Left renal pelvis (tissue), 4 donors: ENCODE data around the gene IGF2. TPM values are rescaled to one million over a fixed set of nuclear protein-coding genes. Genes with fewer than 3 reads are reported as not detected.
"Not testable (repeated sequence)": the region's sequence is repeated elsewhere in the genome, so short reads cannot be mapped to it uniquely, and the experiment has no call there.

ENCODE experiments used
- DNase-seq, 4 donors: peaks; one replicate each; pipeline ENCODE4 v3.0.0-alpha.2; 2013; ENCODE audit warnings: low read depth in 4 of 4, low spot score in 3 of 4
- polyA plus RNA-seq, 4 donors: library from polyadenylated mRNA; unstranded; fragments of 120-200 nt; gene quantifications; one replicate each; pipeline ENCODE4 v1.2.1, GENCODE V29; 2013; ENCODE audit not compliant: insufficient read length in 4 of 4

IGF2 gene
- 1,000 to 10,000 TPM in 2 of 4 donors, 100 to 1,000 TPM in 2; 831 to 2,421 (median 992) TPM for polyA plus RNA-seq

DNA sequence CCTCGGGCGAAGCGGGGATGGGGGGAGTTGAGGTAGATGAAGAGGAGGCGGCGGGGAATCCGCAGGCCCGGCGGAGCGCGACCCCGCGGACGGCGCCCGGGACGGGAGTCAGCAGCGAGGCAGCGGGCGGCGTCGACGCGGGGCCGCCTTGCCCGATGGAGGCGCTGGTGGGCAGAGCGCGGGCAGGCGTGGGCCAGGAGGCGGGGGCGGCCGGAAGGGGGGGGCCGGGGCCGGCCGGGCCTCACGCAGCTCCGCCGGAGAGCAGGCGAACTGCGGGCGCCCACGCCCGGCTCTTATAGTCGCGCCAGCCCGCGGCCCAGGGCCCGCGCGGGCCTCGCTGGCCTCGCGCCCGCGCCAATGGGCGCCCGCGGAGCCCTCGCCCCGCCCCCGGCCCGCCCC, at the start of gene IGF2:
Gene IGF2 (minus strand): TSS at position 267 of the 399 bp plus-strand sequence. CDS start 3,866 bp downstream, outside the sequence.
- no peak for DNase-seq

DNA sequence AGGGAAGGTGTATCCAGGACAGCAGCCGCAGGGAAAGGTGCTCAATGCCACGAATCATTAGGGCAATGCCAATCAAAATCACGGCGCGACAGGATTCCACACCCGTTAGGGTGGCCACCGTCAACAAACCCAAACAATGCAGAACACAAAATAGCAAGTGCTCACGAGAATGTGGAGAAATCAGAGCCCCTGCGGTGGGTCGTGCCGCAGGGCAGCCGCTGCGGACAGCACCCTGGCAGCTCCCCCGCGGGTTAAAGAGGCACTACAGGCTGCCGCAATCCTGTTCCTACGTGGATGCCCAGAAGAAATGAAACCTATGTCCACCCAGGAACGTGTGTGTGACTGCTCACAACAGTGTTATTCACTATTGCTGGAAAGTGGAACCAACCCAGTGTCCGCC, 49.6 kb upstream of the IGF2 start:
- DNase-seq: no peak

DNA sequence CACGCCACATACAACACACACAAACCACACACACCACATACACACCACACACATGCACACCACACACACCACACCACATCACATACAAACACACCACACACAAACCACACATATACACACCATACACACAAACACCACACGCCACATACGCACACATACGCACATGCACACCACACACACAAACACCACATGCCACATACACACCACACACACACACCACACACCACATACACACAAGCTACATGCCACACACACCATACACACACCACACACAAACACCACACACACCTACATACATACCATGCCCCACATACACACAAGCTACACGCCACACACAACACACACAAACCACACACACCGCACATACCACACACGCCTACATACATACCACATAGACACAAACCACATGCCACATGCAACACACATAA, 48.1 kb upstream of the IGF2 start:
- no peak for DNase-seq

GRCh38 chr11:2186669-2187279, 47.6 kb upstream of the IGF2 start:
- no peak for DNase-seq

DNA sequence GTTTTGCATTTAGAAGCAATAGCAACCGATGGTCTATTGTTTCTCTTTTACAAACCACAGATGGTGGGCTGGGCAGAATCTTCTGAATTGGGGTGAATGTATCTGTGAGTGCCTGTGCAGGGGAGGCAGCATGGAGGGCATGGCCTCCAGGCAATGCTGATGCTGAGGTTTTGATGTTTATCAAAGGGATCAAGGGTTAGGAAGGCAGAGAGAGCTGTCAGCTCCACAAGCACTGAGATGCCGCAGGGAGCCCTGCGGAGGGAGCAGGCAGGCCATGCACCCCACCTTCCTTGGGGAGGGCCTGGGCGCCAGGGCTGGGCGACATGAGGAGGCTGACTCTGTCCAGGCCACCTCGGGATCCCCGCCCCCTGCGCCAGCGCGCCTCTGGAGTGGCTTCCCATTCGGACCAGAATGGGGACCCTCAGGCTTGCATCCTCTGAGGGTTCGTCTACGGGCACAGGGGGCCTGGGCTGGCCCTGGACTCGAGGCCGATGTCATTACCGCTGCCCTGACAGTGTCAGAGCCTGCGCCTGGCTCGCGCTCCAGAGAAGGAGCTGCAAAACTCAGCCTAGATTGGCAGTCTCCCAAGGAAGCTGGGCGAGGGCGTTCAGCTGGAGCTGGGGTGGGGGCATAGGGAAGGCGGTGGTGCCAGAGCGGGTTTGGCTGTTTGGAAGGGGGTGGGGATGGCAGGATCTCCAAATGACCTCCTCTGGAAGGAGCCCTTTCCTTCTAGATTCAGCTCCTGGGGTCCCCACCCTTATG, 46.3 kb upstream of the IGF2 start:
- no peak for DNase-seq

DNA sequence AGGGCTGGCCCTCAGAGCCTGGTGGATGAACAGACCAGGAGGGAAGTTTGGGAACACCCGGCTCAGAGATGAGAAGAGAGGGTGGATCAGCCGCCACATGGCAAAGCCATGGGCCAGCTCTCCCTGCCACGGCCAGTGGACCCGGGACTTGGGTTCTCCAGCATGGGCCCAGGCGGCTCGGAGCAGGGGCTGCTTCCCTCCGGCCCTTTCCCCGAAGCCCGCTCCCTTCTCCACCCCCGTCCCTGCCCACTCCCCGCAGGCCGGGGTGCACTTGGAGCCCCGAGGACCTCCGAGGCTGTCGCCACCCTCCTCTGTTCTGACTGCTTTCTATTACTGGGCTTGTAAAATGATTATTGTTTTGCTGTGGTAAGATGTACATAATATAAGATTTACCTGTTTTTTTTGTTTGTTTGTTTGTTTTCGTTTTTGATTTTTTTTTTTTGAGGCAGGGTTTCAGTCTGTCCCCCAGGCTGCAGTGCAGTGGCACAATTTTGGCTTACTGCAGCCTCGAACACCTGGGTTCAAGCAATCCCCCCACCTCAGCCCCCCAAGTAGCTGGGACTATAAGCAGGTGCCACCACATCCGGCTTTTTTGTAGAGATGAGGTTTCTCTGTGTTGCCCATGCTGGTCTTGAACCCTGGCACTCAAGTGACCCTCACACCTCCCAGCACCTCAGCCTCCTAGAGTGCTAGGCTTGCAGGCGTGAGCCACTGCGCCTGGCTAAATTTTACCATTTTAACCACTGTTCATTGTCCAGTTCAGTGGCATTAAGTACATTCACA, 43.7 kb upstream of the IGF2 start:
- DNase-seq: no peak

- no peak for DNase-seq
These were observed 42.9 kb upstream of the IGF2 start for GRCh38 chr11:2182075-2182474.

DNA sequence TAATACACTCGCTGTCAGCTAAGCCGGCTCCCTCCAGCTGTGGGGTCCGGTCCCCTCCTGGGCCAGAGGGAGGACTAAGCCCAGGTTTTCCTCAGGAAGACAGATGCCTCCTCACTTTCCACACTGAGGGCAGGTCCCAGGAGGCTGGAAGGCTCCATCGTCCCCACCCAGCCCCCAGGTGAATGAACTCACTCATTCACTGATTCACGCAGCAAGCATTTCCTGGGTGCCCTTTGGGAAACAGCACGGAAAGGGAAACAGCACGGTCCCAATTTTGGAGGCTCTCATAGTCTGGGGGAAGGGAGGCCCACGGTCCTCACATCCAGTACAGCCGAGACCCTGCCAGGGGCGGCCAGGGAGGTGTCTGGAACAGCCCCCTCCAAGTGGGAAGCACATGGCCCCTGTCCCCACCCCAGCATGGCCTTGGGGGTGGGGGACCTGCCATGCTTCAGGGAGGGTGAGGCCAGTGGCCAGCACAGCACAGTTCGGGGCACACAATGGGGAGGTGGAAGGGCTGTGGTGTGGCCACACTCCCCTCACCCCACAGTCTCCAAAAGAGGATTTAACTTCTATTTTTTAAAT, 41.7 kb upstream of the IGF2 start:
- no peak for DNase-seq

- DNase-seq: no peak
These were observed 41.2 kb upstream of the IGF2 start for GRCh38 chr11:2180347-2180746.

DNA sequence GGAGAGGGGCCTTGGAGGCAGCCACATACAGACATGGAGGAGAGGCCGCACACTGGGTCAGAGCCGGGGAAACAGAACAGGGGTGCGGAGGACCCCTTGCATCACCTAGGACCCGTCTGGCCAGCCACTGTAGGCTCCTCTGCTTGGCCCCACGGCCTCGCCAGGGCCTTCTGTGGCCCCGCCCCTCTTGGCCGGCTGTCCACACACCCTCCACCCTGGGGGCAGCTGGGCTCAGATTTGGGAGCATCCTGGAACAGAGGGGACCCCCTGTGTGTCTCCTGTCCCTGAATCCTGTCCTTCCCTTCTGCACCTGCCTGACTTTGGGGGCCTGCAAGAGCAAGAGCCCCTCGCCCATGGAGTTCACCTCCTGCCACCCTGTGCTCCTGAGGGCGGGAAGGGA, 40.3 kb upstream of the IGF2 start:
- DNase-seq: no peak

DNA sequence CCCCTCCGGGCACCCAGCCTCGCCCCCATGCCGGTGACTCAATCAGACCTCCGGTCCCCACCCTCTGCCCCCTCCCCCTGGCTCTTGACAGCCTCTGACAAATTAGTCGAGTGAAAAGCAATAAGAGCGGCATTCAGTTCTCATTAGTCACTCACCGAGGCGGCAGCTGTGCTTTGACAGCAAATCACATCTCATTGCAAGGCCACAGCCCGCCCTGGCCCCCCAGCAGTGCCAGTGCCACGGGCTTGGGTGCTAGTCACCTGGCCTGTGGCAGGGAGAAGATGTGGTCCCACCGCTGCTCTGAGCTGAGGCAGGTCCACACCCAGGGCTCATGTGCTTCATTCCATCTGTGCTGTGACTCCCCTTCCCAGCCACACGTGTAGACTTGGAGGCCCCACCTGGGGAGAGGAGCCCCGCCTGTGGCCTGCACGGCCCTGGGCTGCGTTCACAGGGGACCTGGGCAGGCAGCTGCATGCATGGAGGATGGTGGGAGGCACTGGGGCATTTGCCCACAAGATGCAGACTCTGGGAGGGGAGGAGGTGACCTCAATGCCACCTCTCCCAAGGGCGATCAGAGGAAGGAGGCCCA, 39.8 kb upstream of the IGF2 start:
- DNase-seq: no peak

GRCh38 chr11:2178055-2178773, 39.0 kb upstream of the IGF2 start:
- not testable (repeated sequence) for DNase-seq

DNA sequence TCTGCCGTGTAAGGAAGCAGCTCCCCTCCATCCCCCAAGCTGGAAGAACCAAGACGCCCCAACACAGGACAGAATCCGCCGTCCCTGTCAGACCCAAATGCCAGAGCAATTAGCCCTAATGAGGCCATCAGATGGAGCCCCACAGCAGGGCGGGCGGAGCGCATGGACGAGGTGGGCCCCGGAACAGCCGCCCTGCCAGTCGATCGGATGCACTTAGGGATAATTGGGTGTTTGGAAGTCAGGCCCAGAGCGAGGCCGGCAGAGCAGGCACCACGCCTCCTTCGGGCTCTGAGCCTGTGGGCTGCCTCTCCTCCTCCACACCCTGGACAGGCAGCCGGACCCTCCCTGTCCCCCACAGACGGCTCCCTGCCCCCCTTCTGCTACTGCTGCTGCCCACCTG, 37.9 kb upstream of the IGF2 start:
- DNase-seq: no peak

GRCh38 chr11:2176389-2176900, 37.3 kb upstream of the IGF2 start:
- no peak for DNase-seq

DNA sequence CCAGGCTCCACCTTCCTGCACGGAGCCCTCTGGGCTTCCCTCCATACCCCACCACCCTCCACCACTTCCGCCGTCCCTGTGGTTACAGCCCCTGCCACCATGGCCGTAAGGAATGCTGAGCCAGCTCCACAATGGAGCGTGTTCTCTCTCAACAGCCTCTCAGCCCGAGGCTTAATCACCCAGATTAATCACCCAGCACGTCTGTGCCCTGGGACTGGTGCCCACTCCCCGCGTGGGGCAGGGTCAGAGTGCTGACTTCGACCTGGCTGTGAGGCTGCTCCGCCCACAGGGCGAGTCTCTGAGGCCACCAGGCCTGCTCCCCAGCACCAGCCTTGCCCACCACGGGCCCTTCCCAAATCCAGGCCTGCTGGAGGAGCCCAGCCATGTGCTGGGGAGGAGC, 36.5 kb upstream of the IGF2 start:
- DNase-seq: no peak

GRCh38 chr11:2174361-2174760, 35.2 kb upstream of the IGF2 start:
- no peak for DNase-seq

DNA sequence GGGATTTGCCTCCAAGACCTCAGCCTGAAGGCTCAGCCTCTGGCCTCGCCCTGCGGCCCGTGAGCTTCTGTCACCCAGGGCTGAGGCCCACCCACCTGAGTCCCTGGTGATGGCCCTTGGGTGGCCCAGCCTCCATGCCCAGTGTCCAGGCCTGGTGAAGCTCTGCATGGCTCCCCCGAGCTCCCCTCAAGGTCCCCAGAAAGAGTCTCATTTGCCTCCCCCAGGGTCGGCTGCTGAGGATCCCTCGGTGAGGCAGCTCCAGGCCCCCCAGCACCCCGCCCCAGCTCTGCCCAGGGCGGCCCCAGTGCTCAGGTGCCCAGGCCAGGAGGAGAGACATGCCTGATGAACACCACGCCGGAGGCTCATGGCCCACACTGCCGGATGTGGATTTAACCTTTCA, 34.6 kb upstream of the IGF2 start:
- DNase-seq: no peak

- DNase-seq: no peak
These were observed 34.0 kb upstream of the IGF2 start for GRCh38 chr11:2173150-2173693.

GRCh38 chr11:2172676-2173075, 33.5 kb upstream of the IGF2 start:
- no peak for DNase-seq

GRCh38 chr11:2171591-2172003, 32.4 kb upstream of the IGF2 start, which contains the start of gene TH:
TSS of gene TH (minus strand) at chr11:2171815. CDS start at chr11:2171786, 29 bp downstream.
- DNase-seq: no peak
